GM21367 (cell line): ENCODE data around the gene TMEFF2.

Source experiments
- ATAC-seq: cut with Tn5 transposase; IDR thresholded peaks from one replicate; pipeline ENCODE4 v1.9.1; 2021; ENCODE audit not compliant: unreplicated experiment

The TMEFF2 gene

GRCh38 chr2:191910518-191910917 lies 284.2 kb downstream of the TMEFF2 start:
- ATAC-seq, result no peak

GRCh38 chr2:191908874-191909273 lies 285.9 kb downstream of the TMEFF2 start:
- ATAC-seq, result no peak

- ATAC-seq, result no peak
These were observed 287.2 kb downstream of the TMEFF2 start for GRCh38 chr2:191907545-191907944.

GRCh38 chr2:191907091-191907490 lies 287.6 kb downstream of the TMEFF2 start:
- no peak for ATAC-seq

GRCh38 chr2:191905336-191905735 lies 289.4 kb downstream of the TMEFF2 start:
- ATAC-seq, result no peak

GRCh38 chr2:191901031-191901430 lies 293.7 kb downstream of the TMEFF2 start:
- no peak for ATAC-seq

- ATAC-seq, result no peak
These were observed 295.3 kb downstream of the TMEFF2 start for GRCh38 chr2:191899410-191899809.
